A549 (cell line): ENCODE measurements around the gene ESPN. TPM values are rescaled to one million over a fixed set of nuclear protein-coding genes. Genes with fewer than 3 reads are reported as not detected.

ENCODE experiments used
- ATAC-seq, 2 experiments: fragments of 200-7000 bp in 1 of 2; fragments of >200 bp in 1 of 2; cut with Nextera tagmentation in 1 of 2; cut with Tn5 transposase in 1 of 2; 3 replicates each; pipeline versions ENCODE4 v1.8.0 to v1.9.1; 2018 to 2020; ENCODE audit warnings: mild to moderate bottlenecking in 1 of 2, moderate library complexity in 1 of 2
- CTCF ChIA-PET: fragments of 300-600 bp; sonication (Branson Sonifier 250); formaldehyde crosslinking; extraction: SDS; loops from one replicate; lab custom pipeline; 2021; ENCODE audit warnings: antibody characterized with exemption, inconsistent platforms; lab: Yijun Ruan, JAX
- POLR2A ChIA-PET: fragments of 350-600 bp; formaldehyde crosslinking; extraction: SDS; loops from one replicate; lab custom pipeline; 2021; ENCODE audit warnings: antibody characterized with exemption, inconsistent platforms; lab: Yijun Ruan, JAX
- DNase-seq, 2 experiments: peaks; one replicate each; pipeline versions ENCODE4 v3.0.0 to v3.0.0-alpha.2; 2011 to 2016; ENCODE audit warnings: low read depth in 1 of 2, low spot score in 1 of 2
- FAIRE-seq: peaks from 2 replicates; lab custom pipeline; 2011; peaks lifted over from hg19 to GRCh38; lab: Jason Lieb, UNC
- H3K27ac ChIP-seq, 2 experiments: fragments of >200 bp; sonication (Bioruptor Twin); formaldehyde crosslinking; 3 replicates each; pipeline ENCODE4 v1.5.1; 2016 to 2017
- H3K4me1 ChIP-seq: fragments of >200 bp; sonication (Bioruptor Twin); formaldehyde crosslinking; 3 replicates; pipeline ENCODE4 v1.6.1; 2016
- H3K4me2 ChIP-seq: fragments of >200 bp; sonication (Bioruptor Twin); formaldehyde crosslinking; 3 replicates; pipeline ENCODE4 v1.6.1; 2016
- H3K4me3 ChIP-seq: fragments of >200 bp; sonication (Bioruptor Twin); formaldehyde crosslinking; 3 replicates; pipeline ENCODE4 v1.5.1; 2016
- H3K9me3 ChIP-seq: fragments of >200 bp; sonication (Bioruptor Twin); formaldehyde crosslinking; 3 replicates; pipeline ENCODE4 v1.6.1; 2016
- BCL3 ChIP-seq: fragments of >200 bp; sonication (Bioruptor Twin); formaldehyde crosslinking; IDR thresholded peaks from 3 replicates; pipeline ENCODE4 v1.6.1; 2016
- CBX2 ChIP-seq: fragments of 200-600 bp; sonication (generic); IDR thresholded peaks from 2 replicates; pipeline ENCODE4 v1.6.1; 2016; ENCODE audit warnings: low read depth, mild to moderate bottlenecking, borderline replicate concordance
- CEBPB ChIP-seq, 2 experiments: fragments of >200 bp in 1 of 2; sonication (Bioruptor Twin) in 1 of 2; formaldehyde crosslinking in 1 of 2; IDR thresholded peaks; 2 replicates each; pipeline ENCODE4 v1.6.1; 2012 to 2016
- CTCF ChIP-seq: fragments of >200 bp; sonication (Bioruptor Twin); formaldehyde crosslinking; IDR thresholded peaks from 3 replicates; pipeline ENCODE4 v1.5.1; 2016
- HMGXB4 ChIP-seq: fragments of 250-450 bp; sonication (Bioruptor Pico); IDR thresholded peaks from 2 replicates; pipeline ENCODE4 v1.5.0; 2021; ENCODE audit warnings: mild to moderate bottlenecking, moderate library complexity, borderline replicate concordance
- HOXA7 ChIP-seq: fragments of 250-450 bp; sonication (Bioruptor Pico); IDR thresholded peaks from 2 replicates; pipeline ENCODE4 v1.5.0; 2020; ENCODE audit warnings: mild to moderate bottlenecking, moderate library complexity
- HOXB13 ChIP-seq: fragments of 250-450 bp; sonication (Bioruptor Pico); IDR thresholded peaks from 2 replicates; pipeline ENCODE4 v1.5.0; 2020; ENCODE audit warnings: low read depth, mild to moderate bottlenecking, moderate library complexity
- JUNB ChIP-seq: fragments of >200 bp; sonication (Bioruptor Twin); formaldehyde crosslinking; IDR thresholded peaks from 2 replicates; pipeline ENCODE4 v1.6.1; 2016
- KDM5A ChIP-seq: fragments of 200-600 bp; sonication (generic); IDR thresholded peaks from 2 replicates; pipeline ENCODE4 v1.6.1; 2016; ENCODE audit warnings: antibody characterized with exemption, mild to moderate bottlenecking
- NFE2L2 ChIP-seq: fragments of 150-350 bp; conservative IDR thresholded peaks from 2 replicates; pipeline ENCODE4 v1.6.1; 2014; ENCODE audit warnings: low read length
- NPAS2 ChIP-seq: fragments of 250-450 bp; sonication (Bioruptor Pico); IDR thresholded peaks from 2 replicates; pipeline ENCODE4 v1.8.0; 2022; ENCODE audit warnings: mild to moderate bottlenecking, moderate library complexity, borderline replicate concordance
- PBX3 ChIP-seq: IDR thresholded peaks from 2 replicates; pipeline ENCODE4 v1.6.1; 2012
- RARB ChIP-seq: fragments of 250-450 bp; sonication (Bioruptor Pico); IDR thresholded peaks from 2 replicates; pipeline ENCODE4 v1.8.0; 2021; ENCODE audit warnings: mild to moderate bottlenecking, moderate library complexity
- RFX5 ChIP-seq: fragments of 450-650 bp; IDR thresholded peaks from 2 replicates; pipeline ENCODE4 v1.7.1; 2014; ENCODE audit warnings: antibody characterized with exemption, mild to moderate bottlenecking, moderate library complexity
- SMC3 ChIP-seq: fragments of >200 bp; sonication (Bioruptor Twin); formaldehyde crosslinking; IDR thresholded peaks from 3 replicates; pipeline ENCODE4 v1.6.1; 2018; ENCODE audit warnings: inconsistent platforms
- ZFP36 ChIP-seq: fragments of 450-650 bp; IDR thresholded peaks from 2 replicates; pipeline ENCODE4 v1.6.1; 2014; ENCODE audit warnings: borderline replicate concordance; ENCODE audit not compliant: partially characterized antibody
- WGBS: methylation state at CpG from one replicate; pipeline ENCODE4 v1.1.6; 2017; ENCODE audit errors: missing lambda C conversion rate; 5-methylcytosine and 5-hydroxymethylcytosine counted together
- polyA plus RNA-seq, 4 experiments: library from polyadenylated mRNA; depleted of rRNA in 3 of 4; stranded (reverse); fragments of >200 nt; fragmentation: RNase III in 1 of 4; extraction: RNeasy Plus Mini Kit Qiagen cat#74134 plus additional on column Dnase treatment in 1 of 4; gene quantifications; 2 replicates in 3 of 4; 3 replicates in 1 of 4; pipeline ENCODE4 v1.2.3, GENCODE V29; 2011 to 2017
- TF ChIP-seq, protein P1 (sequence below): IDR thresholded peaks from 2 replicates; pipeline ENCODE4 v1.6.1; 2012; ENCODE audit warnings: low read depth, borderline replicate concordance
- TF ChIP-seq, protein P2 (sequence below): fragments of >200 bp; sonication (Bioruptor Twin); formaldehyde crosslinking; IDR thresholded peaks from 2 replicates; pipeline ENCODE4 v1.6.1; 2016
- TF ChIP-seq, protein P3 (sequence below): IDR thresholded peaks from 2 replicates; pipeline ENCODE4 v1.6.1; 2012
- TF ChIP-seq, protein P4 (sequence below): fragments of 450-650 bp; IDR thresholded peaks from 2 replicates; pipeline ENCODE4 v1.6.1; 2014; ENCODE audit warnings: antibody characterized with exemption

ESPN gene
- polyA plus RNA-seq, 2 of the 4 experiments (the other 2 are of a cell fraction), result 0.22 to 0.28 TPM

- 81% methylated on average over 9 of the region's 10 CpGs for whole genome bisulfite sequencing
- ChIA-PET CTCF (no interaction called here), POLR2A (no interaction called here)
- Histone ChIP-seq H3K9me3 (no peaks in the 10 kb centered on the region), H3K4me3 (no peak overlapping the region), H3K4me2 (no peak overlapping the region), H3K27ac (no peak overlapping the region), H3K4me1 (no peaks in the 10 kb centered on the region)
- no peak for ATAC-seq
- TF ChIP-seq CEBPB (IDR thresholded peaks at IDR 0.05) (no peak), RFX5 (no peak), RARB (CRISPR knock-in tag) (no peak), NFE2L2 (no peak), CBX2 (no peak), HOXA7 (CRISPR knock-in tag) (no peak), JUNB (no peak), SMC3 (no peak), CTCF (no peak), KDM5A (no peak)
- TF ChIP-seq, protein P1, sequence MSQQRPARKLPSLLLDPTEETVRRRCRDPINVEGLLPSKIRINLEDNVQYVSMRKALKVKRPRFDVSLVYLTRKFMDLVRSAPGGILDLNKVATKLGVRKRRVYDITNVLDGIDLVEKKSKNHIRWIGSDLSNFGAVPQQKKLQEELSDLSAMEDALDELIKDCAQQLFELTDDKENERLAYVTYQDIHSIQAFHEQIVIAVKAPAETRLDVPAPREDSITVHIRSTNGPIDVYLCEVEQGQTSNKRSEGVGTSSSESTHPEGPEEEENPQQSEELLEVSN, result no peak
- TF ChIP-seq, protein P2, sequence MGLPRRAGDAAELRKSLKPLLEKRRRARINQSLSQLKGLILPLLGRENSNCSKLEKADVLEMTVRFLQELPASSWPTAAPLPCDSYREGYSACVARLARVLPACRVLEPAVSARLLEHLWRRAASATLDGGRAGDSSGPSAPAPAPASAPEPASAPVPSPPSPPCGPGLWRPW, result no peak
- no peak for DNase-seq
- FAIRE-seq, result no peak
Measured at GRCh38 chr1:6509919-6510291, 85.3 kb downstream of the ESPN start.

GRCh38 chr1:6510493-6510892 lies 85.9 kb downstream of the ESPN start:
- CTCF ChIA-PET, result interaction anchor here (2.6 kb wide), 1 partner anchor 21 kb away, joined by 12 read pairs; no protein-coding TSS in a partner anchor
- ATAC-seq, result no peak

More at GRCh38 chr1:6510493-6510892, 85.9 kb downstream of the ESPN start:
- Histone ChIP-seq H3K4me3 (no peak overlapping the region), H3K9me3 (no peaks in the 10 kb centered on the region), H3K27ac (no peak overlapping the region), H3K4me1 (no peaks in the 10 kb centered on the region), H3K4me2 (no peak overlapping the region)
- FAIRE-seq, result no peak
- POLR2A ChIA-PET, result no interaction called here
- DNase-seq, result no peak
- no peak for TF ChIP-seq PBX3
- TF ChIP-seq, protein P3, sequence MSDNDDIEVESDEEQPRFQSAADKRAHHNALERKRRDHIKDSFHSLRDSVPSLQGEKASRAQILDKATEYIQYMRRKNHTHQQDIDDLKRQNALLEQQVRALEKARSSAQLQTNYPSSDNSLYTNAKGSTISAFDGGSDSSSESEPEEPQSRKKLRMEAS, result no peak
- no peak for TF ChIP-seq NPAS2 (CRISPR knock-in tag)
- TF ChIP-seq RFX5, result no peak
- TF ChIP-seq CBX2, result no peak
- TF ChIP-seq HOXB13 (CRISPR knock-in tag), result no peak
- no peak for TF ChIP-seq ZFP36
- TF ChIP-seq, protein P4, sequence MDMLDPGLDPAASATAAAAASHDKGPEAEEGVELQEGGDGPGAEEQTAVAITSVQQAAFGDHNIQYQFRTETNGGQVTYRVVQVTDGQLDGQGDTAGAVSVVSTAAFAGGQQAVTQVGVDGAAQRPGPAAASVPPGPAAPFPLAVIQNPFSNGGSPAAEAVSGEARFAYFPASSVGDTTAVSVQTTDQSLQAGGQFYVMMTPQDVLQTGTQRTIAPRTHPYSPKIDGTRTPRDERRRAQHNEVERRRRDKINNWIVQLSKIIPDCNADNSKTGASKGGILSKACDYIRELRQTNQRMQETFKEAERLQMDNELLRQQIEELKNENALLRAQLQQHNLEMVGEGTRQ, result no peak
- TF ChIP-seq BCL3, result no peak
- TF ChIP-seq, protein P1, result no peak
- TF ChIP-seq HMGXB4 (CRISPR knock-in tag), result no peak
- 97% methylated on average over 4 of the region's 6 CpGs for WGBS
